Nephron progenitor cell (in vitro differentiated cells): ENCODE results near the gene ZBED1.

Source experiments
- DNase-seq: peaks from one replicate; pipeline ENCODE4 v3.0.0; 2021
- H3K27ac Mint-ChIP-seq: 2 replicates; pipeline ENCODE4 v1.8.0; 2021; ENCODE audit warnings: mild to moderate bottlenecking, moderate library complexity, mixed read lengths
- H3K27me3 Mint-ChIP-seq: 2 replicates; pipeline ENCODE4 v1.8.0; 2021; ENCODE audit warnings: mild to moderate bottlenecking, low read depth, mixed read lengths; ENCODE audit not compliant: poor library complexity
- H3K36me3 Mint-ChIP-seq: 2 replicates; pipeline ENCODE4 v1.8.0; 2021; ENCODE audit warnings: low read depth, mixed read lengths
- H3K4me1 Mint-ChIP-seq: 2 replicates; pipeline ENCODE4 v1.8.0; 2021; ENCODE audit warnings: mixed read lengths
- H3K4me3 Mint-ChIP-seq: 2 replicates; pipeline ENCODE4 v1.8.0; 2021; ENCODE audit warnings: mild to moderate bottlenecking, moderate library complexity, mixed read lengths
- H3K9me3 Mint-ChIP-seq: 2 replicates; pipeline ENCODE4 v1.8.0; 2021; ENCODE audit warnings: mild to moderate bottlenecking, moderate library complexity, mixed read lengths
- CTCF ChIP-seq: fragments of 200-600 bp; sonication (generic); IDR thresholded peaks from 2 replicates; pipeline ENCODE4 v1.5.0; 2021; ENCODE audit warnings: antibody characterized with exemption

ZBED1 gene

GRCh38 chrX:2450681-2451080 is 50.1 kb downstream of the ZBED1 start:
- H3K27me3 Mint-ChIP-seq, result no peaks in the 10 kb centered on the region
- H3K27ac Mint-ChIP-seq, result peak overlapping the region; percentile 80
- H3K36me3 Mint-ChIP-seq, result peaks cover 55% of the 10 kb centered on the region
- H3K4me1 Mint-ChIP-seq, result peaks cover 16% of the 10 kb centered on the region
- no peak for TF ChIP-seq CTCF
- DNase-seq, result no peak
- no peak overlapping the region for H3K4me3 Mint-ChIP-seq
- H3K9me3 Mint-ChIP-seq, result peaks cover 33% of the 10 kb centered on the region

- peaks cover 34% of the 10 kb centered on the region for H3K9me3 Mint-ChIP-seq
- no peaks in the 10 kb centered on the region for H3K27me3 Mint-ChIP-seq
- peak; percentile 3 for DNase-seq
- H3K4me3 Mint-ChIP-seq, result no peak overlapping the region
- H3K27ac Mint-ChIP-seq, result peak overlapping the region; percentile 92
- H3K36me3 Mint-ChIP-seq, result peaks cover 62% of the 10 kb centered on the region
- TF ChIP-seq CTCF, result no peak
- peaks cover 16% of the 10 kb centered on the region for H3K4me1 Mint-ChIP-seq
Observed at GRCh38 chrX:2449135-2449886, 51.5 kb downstream of the ZBED1 start.

- Mint-ChIP-seq H3K36me3 (peaks cover 70% of the 10 kb centered on the region), H3K4me1 (peaks cover 16% of the 10 kb centered on the region), H3K4me3 (no peak overlapping the region), H3K9me3 (peaks cover 33% of the 10 kb centered on the region), H3K27ac (no peak overlapping the region), H3K27me3 (no peaks in the 10 kb centered on the region)
- DNase-seq, result no peak
- TF ChIP-seq CTCF, result no peak
Observed at GRCh38 chrX:2447484-2447883, 53.3 kb downstream of the ZBED1 start.

- Mint-ChIP-seq H3K27me3 (no peaks in the 10 kb centered on the region), H3K9me3 (peaks cover 34% of the 10 kb centered on the region), H3K4me3 (no peak overlapping the region), H3K27ac (no peak overlapping the region), H3K4me1 (peaks cover 15% of the 10 kb centered on the region), H3K36me3 (peaks cover 70% of the 10 kb centered on the region)
- no peak for DNase-seq
- TF ChIP-seq CTCF, result no peak
Observed at GRCh38 chrX:2446815-2447214, 54.0 kb downstream of the ZBED1 start.

- TF ChIP-seq CTCF, result no peak
- Mint-ChIP-seq H3K4me1 (peaks cover 8% of the 10 kb centered on the region), H3K4me3 (no peak overlapping the region), H3K36me3 (peaks cover 75% of the 10 kb centered on the region), H3K27me3 (no peaks in the 10 kb centered on the region), H3K27ac (no peak overlapping the region), H3K9me3 (peaks cover 43% of the 10 kb centered on the region)
- no peak for DNase-seq
Observed at GRCh38 chrX:2445662-2446623, 54.8 kb downstream of the ZBED1 start.
